HCEC 1CT (cell line): Measurements from ENCODE around the gene RASAL3.
A peak's percentile ranks its signal among the peaks of the same experiment; 100 is the strongest.

Experiments
- DNase-seq: peaks from one replicate; pipeline ENCODE4 v3.0.0-alpha.2; 2017

RASAL3 gene

DNA sequence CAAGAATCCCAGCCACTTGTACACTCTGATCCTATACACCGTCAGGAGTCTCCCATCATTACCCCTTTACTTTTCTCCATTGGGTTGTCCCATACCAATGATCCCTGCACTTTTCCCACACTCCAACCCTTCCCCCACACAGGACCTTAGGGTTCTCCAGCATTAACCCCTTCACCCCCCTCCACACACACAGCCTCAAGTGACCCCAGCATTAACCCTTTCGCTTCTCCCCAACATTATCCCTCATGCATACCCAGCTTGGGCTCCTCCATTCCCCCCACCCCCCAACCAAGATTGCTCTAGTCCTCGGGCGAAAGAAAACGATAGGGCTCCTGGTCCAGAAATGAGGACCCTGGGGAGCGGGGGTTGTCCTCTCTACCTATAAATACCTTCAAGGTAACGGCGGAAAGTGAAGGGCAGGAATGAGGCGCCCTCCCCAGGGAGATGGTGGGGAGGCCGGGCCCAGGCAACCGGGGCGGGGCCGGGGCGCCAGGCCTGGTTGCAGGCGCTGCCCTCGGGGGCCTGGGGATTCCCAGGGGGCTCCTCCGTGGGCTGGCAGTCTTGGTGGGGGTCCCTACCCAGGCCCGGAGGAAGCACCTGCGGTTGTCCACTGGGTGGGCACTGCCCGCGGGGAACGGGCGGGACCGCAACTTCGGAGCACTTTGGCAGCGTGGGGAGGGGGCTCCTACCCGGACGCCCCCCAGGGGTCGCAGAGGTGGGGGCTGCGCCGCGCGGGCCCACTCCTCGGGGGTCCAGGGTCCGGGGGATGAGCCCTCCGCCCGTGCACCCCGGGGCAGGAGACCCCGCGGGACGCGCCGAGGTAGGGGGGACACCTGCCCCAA lies 15.3 kb downstream of the RASAL3 start:
- DNase-seq: no peak

DNA sequence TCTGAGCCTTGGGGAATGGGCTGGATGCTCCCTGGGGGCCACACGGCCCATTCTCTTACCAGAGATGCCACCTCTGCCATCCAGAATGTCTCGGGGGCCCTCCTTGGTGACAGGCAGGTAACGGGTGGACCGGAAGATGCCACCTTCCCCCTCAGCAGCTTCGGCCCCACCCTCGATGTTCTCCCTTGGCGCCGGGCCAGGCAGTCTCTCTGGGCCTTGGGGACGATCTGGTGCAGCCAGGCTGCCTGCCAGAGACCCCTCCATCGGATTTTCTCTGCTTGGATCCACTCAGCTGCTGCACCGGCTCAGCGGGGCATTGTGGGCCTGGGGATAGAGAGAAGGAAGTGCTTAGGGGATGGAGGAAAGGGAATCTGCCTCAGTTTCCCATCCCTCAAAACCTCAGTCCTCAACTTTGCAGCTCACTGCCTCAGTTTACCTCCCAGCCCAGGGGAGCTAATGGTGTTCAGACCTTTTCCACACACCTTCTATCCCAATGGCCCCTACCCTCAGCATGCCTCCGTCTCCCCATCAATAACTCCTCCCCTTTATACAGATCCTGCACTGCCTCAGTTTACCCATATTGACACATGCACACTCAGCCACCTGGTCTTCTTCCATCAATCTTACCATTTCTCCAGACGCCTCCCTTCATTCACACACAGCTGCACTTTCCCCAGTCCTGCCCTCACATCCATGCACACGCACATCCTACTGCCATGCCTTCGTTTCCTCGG lies 16.1 kb downstream of the RASAL3 start:
- no peak for DNase-seq

DNA sequence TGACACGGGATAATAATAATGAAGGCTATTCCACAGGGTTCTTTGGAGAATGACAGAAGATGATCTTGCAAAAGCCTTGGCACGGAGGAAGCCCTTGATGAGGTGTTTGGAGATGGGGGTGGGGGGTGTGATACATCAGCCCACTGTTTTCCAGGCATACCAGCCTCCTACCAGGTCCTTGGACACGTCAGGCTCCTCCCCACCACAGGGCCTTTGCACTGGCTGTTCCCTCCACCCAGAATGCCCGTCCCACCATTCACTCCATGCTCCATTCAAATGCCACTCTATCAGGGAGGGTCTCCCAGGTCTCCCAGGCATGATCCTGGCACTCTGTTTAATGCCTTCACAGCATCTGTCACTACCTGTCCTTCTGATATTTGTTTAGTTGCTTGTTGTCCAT lies 17.3 kb downstream of the RASAL3 start:
- no peak for DNase-seq

DNA sequence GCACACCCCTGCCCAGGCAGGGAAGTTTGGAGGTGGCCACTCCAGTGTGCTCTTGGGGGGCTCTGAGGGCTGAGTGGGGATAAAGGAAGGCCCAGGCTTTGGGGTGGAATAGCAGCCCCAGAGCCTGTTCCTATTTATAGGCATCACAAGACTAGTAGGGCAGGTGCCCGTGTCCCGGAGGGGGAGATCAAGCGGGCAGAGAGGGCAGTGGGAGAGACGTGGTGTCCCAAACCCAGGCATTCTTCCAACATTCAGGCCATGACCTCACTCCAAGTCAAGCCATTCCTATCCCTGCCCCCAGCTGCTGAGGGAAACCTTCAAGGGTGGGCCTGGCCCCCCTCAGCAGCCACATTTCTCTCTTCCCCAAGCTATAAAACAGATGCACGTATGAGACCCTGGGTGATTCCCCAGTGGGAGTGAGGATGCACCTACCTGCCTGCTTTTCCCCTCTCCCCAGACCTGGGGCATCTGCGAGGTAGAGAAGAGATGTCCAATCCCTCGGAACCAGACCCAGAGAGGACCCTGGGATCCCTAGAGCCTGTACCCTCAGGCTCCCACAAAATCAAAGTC lies 18.5 kb downstream of the RASAL3 start:
- DNase-seq: no peak

DNA sequence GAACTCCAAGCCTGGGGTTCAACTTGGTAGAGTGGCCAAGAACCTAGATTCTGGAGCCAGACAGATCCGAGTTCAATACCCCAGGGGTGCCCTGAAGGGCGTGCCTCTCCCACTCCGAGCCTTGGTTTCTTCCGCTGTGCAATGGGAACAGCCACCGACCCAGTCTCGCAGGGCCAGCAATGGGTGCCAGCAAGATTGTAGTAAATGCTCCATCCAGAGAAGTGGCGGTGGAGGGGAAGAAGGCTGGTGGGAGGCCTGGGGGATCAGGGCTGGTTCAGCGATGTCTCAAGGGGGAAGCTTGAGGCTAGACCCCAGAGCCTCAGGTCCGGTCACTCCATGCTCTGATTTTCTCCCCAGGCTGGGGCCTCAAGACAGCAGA lies 19.1 kb downstream of the RASAL3 start:
- DNase-seq: no peak

DNA sequence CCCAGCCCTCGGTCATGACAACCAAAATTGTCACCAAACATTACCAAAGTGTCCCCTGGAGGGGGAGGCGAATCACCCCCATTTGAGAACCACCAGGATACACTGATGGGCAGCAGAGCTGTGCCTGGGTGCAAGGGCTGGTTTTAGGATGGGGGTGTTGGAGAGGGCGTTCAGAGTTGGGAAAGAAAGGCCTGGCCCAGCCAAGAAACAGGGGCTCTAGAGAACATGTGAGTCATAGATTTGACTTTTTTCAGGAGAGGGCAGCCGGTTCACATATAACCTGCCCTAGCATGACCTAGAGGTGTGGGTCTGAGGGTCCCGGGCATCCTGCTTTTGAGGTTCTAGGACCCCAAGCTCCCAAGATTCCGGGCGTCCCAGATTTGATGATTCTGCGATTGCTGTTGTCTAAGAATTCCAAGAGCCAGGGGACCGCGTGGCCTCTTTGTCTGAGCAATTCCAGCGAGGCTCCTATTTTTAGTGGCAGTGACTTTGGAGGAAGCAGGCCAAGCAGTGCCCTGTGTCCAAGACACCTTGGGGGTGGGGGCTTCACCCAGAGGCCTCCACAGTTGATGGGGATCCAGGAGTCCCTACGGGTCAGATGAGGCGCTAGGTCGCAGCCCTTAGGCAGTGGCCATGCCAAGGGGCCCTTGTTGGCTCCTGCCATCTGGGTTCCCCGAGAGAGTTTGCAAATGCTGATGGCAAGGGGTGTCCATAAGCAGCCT lies 19.7 kb downstream of the RASAL3 start:
- DNase-seq: no peak

DNA sequence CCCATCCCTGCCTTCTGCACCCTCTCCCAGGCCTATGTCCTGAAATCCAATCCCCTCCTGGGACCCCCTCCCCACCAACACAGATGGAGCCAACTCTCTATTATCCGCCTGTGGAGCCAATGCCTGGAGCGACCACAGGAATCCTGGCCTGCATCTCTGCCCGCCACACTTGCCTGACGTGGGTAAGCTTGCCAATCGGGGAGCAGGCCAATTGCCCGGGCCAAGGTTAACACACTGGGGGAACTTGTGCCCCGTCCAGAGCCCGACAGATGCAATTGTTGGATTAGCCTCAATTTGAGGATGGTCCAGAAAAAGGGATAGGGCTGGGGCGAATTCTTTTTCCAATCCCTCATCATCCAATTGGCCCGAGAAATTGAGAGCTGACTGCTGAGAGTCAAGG lies 20.5 kb downstream of the RASAL3 start:
- no peak for DNase-seq

DNA sequence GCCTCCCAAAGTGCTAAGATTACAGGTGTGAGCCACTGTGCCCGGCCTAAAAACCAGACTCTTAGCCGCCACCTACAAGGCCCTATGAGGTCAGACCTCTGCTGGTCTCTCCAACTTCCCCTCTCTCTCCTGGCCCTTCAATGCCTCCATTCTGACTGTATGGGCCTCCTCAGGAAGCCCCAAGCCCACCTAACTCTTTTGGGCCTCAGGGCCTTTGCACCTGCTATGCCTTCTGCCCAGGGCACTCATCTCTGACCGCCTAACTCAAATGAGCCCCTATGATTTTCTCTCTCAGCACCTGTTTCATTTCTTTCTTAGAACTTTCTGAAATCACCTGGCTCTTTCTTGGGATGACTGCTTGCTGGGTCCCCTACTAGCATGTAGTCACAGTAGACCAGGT lies 21.0 kb downstream of the RASAL3 start:
- no peak for DNase-seq

DNA sequence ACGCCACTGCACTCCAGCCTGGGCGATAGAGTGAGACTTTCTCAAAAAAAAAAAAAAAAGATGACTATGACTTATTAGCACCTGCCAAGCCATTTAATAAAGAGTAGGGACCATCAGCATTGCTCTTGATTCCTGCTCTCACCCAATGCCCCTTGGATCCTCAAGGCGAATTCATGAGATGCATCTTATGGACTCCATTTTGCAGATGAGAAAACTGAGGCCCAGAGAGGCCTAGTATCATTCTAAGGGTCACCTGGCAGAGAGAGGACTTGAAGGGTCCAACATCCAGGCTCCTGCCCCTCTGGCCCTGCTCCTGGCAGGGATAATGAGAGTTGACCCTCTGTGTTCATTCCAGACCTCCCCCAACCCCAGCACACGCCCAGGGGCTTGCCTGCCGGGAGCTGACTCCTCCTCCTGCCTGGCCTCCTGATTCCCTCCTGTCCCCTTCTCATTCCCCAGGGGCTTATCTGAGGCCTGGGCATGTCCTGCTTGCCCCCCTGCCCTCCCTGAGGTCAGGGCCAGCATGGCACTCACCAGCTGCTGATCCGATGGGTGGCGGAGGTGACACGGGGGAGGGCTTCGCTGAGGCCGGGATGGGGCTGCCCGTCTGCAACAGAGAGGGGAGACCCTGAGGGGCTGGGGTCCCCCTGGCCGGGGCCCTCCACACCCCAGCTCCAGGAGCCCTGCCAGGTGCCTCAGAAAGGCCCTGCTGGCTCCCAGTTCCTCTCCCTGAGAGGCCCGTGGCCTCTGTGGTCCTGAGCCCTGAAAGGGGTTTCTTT lies 22.0 kb downstream of the RASAL3 start:
- DNase-seq: no peak

DNA sequence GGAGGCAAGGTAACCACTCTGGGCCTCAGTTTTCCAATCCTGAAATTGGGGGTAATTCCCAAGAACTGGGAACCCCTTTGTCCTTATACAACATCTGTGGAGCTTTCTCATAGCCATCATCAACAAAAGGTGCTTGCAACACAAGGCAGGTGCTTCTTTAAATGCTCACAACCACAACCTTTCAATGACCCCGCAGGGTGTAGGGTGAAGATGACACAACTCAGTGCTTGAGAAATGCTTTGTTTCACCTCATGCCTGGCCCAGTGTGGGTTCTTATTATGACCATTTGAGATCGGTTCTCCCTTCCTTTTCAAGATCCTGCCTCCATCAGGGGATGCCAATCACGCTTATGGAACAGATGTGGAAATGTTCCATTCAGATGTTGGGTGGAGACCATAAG lies 23.0 kb downstream of the RASAL3 start:
- no peak for DNase-seq

DNA sequence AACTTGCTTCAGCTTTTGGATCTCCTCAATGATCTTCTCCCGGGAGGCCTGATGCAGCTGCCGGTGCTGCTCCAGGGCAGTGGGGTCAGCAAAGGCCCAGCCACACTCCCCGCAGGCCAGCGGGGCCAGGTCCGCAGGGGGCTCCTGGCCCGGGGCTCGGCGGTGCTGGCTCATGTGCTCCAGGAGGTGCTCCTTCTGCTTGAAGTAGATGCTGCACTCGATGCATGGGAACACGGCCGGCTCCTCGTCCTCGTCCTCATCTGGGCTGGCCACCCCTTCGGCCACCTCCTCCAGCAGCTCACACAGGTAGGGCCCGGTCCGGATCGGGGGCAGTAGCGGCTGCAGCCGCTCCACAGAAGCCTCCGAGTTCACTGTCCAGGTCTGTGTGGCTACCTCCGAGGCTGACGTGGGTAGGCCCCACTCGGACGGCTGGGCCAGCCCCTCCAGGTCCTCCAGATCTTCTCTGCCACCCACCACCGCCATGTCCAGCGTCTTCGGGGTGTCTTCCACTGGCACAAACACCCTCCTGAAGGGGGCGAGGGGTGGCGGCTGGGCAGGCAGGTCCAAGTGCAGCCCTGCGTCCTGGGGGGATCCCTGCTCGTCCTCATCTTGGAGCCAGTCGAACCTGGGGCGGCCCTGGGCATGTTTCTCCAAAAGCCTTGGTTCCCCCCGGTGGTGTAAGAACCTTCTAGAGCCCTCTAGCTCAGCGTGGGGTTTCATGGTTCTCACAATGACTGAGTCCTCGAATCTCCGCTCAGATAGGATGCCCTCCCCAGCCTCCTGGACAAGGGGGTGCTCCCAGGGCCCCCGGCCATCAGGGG lies 24.3 kb downstream of the RASAL3 start:
- DNase-seq: no peak

DNA sequence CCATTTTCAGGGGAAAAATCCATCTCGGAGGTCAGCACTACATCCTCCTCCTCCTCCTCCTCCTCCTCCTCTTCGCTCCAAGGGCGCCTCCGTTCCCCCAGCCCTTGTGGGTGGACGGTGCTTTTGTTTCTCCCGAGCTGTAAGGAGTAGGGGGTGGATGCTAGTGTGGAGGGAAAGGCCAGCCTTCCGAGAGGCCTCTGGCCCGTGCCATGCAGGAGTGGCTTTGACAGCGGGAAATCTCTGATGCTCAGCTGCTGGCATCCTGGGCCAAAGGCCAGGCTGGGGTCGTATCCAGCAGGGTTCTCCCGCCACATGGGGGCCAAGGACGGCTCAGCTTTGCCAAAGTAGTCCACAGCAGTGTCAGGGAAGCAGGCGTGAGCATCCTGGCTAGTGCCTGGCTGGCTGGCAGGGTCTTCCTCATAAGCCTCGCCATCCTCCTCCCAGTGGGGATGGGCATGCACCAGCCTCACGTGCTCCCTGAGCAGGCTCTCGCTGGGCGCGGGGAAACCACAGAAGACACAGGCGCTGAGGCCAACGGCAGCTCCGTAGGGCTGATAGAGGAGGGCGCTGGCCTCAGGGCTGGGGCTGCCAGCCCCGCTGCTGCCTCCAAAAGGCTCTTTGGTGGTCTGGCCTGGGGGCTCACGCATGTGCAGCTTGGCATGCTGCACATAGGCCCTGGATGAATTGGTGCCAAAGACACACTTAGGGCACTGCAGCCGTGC lies 25.1 kb downstream of the RASAL3 start:
- no peak for DNase-seq

DNA sequence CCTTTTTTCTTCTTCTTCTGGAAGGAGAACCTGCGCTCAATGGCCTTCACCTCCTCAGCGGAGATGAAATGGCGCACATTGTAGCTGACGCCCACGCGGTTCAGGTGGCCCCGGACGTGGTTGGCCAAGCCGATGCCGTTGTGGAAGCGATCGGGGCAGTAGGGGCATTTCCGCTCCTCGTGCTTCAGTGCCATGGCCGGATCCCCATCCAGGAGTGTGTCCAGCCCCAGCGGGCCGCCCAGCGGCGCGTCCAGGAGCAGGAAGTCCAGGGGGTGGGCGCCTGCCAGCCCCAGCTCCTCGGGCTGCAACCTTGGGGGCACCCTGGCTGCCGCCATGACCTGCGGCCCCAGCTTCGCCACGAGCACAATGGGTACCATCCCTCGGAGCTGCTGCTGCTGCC lies 25.8 kb downstream of the RASAL3 start:
- no peak for DNase-seq

DNA sequence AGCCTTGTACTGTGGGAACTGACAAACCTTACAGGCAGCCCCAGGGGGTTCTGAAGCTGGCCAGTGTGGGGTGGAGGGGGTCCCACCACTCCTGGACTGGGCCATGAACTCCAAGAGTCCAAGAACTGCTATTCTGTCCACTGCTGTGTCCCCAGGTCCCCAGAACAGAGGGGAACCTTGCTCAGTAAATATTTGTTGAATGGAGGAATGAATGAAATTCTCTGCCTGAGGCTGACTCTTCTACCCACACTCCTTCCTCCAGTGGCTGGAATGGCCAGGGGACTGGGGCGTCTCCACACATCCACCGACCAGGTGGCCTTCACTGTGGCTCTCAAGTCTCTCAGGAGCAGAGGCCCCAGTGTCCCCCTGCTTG lies 26.2 kb downstream of the RASAL3 start:
- DNase-seq: no peak

DNA sequence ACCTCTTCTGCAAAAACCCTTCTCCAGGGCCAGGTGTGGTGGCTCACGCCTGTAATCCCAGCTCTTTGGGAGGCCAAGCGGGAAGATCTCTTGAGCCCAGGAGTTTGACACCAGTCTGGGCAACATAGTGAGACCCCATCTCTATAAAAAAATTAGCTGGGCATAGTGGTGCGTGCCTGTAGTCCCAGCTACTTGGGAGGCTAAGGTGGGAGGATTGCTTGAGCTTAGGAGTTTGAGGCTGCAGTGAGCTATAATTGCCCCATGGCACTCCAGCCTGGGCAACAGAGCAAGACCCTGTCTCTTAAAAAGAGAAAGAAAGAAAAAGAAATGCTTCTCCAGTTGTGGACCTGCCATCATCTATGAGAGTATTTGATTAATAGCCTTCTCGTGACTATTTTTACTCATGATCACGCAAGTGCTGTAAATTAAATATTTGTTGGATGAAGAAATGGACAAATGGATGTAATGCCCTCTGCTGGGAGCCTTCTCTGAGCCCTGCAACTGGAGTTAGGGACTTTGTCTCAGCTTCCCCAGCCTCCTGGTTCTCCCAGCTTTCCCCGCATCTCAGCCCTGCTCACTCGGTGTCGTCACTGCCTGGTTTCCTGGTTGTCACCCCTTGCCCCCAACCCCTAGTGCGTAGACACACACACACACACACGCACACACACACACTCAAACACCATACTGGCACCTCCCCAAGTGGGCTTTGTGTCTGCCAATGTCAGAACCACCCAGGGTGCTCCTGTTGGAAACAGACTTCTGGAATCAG lies 26.8 kb downstream of the RASAL3 start:
- DNase-seq: peak; percentile 44

DNA sequence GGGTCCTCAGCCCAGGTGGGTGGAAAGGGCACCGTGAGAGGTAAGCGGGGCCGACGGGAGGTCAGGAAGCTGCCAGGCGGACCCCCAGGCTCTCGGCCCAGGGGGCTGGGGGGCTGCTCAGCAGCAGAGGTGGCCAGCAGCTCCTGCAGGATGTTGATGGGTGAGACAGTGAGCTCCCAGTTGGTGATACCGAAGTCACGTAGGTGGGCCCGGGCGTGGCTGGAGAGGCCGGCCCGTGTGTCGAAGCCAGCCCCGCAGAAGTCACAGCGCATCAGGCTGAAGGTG lies 27.6 kb downstream of the RASAL3 start:
- no peak for DNase-seq

DNA sequence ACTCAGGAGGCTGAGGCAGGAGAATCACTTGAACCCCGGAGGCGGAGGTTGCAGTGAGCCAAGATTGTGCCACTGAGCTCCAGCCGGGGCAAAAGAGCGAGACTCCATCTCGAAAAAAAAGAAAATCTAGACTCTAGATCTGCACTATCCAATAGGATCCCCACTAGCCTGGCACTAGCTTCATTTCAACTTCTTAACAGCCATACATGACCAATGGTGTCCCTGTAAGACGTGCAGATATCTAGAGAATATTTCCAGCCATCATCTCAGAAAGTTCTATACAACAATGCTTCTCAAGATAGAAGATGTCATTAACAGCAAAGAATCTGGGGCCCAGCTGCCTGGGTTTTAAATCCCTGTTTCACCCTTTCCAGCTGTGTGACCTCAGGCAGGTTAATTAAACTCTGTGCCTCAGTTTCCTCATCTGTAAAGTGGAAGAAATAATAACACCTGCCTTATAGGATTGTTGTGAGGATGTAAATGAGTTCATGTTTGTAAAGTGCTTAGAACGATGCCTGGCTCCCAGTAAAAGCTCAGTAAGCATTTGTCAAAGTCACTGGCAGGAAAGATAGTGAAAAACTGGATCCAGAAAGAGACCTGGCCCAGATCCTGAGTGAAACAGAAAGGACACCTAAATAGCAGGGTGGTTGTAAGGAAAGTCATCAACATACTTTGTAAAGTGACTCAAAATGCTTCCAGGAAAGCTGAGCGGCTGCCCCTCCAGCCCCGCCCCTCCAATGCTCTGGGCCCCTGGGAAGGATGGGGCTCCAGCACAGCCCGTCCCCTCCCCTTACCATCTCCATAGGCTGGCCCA lies 28.1 kb downstream of the RASAL3 start:
- no peak for DNase-seq

DNA sequence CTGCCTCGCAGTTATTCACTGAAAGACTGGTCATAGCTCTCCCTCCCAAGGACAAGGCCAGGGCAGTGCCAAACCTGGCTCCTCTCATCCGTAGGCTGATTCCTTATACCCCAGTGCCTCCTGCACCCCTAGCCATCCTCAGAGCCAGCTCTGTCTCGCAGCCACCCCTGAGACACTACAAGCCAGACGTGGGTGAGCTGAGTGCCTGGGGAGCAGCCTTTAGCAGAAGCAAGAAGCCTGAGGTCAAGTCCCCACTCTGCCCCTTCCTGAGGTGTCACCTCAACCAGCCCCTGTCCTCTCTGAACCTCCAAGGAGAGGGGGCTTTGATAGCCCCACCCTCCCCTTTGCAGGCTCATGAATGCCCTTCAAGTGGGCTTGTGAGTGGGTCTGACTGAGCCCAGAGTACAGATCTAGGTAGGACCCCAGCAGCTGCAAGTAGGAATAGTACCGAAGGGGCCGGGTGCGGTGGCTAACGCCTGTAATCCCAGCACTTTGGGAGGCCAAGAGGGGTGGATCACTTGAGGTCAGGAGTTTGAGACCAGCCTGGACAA lies 30.8 kb downstream of the RASAL3 start:
- no peak for DNase-seq
